ENCODE data around the gene ABRACL.

The ABRACL gene

GRCh38 chr6:139081471-139081870, 52.9 kb downstream of the ABRACL start:
- Histone ChIP-seq H3K27me3 (ENCODE audit: control insufficient read depth in 3 of 3, insufficient read depth in 3 of 3, low read depth in 1 of 3, low read length in 3 of 3) (no peaks in the 10 kb centered on the region), H2BK15ac (ENCODE audit: low read length) (no peak overlapping the region), H3K14ac (ENCODE audit: low read length) (no peak overlapping the region), H3K23ac (ENCODE audit: low read depth, low read length, poor library complexity) (no peak overlapping the region), H2BK5ac (ENCODE audit: low read length) (no peak overlapping the region), H3K27ac (replicated peaks; ENCODE audit: low read length) (no peak overlapping the region), H2AFZ (ENCODE audit: low read length) (no peak overlapping the region), H3K9me3 (replicated peaks in 1 of 2; ENCODE audit: control insufficient read depth in 2 of 2, insufficient read depth in 1 of 2, low read depth in 1 of 2, low read length in 2 of 2) (no peaks in the 10 kb centered on the region), H3K9ac (ENCODE audit: low read depth, low read length, poor library complexity) (no peak overlapping the region), H3K4me3 (ENCODE audit: low read length in 2 of 2) (no peak overlapping the region), H3K4ac (ENCODE audit: low read length) (no peak overlapping the region), H4K91ac (ENCODE audit: low read depth, low read length, poor library complexity) (no peak overlapping the region), H3K4me1 (ENCODE audit: control insufficient read depth in 2 of 2, insufficient read depth in 1 of 2, low read depth in 1 of 2, low read length in 2 of 2) (peaks cover 7 to 12% of the 10 kb centered on the region in 2 donors), H4K8ac (ENCODE audit: low read depth, low read length) (no peak overlapping the region), H3K18ac (ENCODE audit: low read length) (no peak overlapping the region), H3K4me2 (ENCODE audit: insufficient read depth, low read length, poor library complexity, severe bottlenecking) (no peak overlapping the region), H2BK120ac (ENCODE audit: low read depth, low read length) (no peak overlapping the region), H2BK12ac (ENCODE audit: low read length) (no peak overlapping the region), H3K36me3 (replicated peaks in 1 of 2; ENCODE audit: control insufficient read depth in 2 of 2, insufficient read depth in 2 of 2, low read length in 2 of 2) (no peaks in the 10 kb centered on the region), H3K79me1 (ENCODE audit: low read depth, low read length) (no peaks in the 10 kb centered on the region), H2AK5ac (ENCODE audit: low read depth, low read length) (no peak overlapping the region)
- WGBS, 2 donors (ENCODE audit: extremely low coverage in 2 of 2, insufficient read length in 2 of 2, insufficient replicate concordance in 1 of 2), result no CpG with 5 or more reads among the region's 4 CpGs
- no peak for DNase-seq (ENCODE audit: low spot score)

DNA sequence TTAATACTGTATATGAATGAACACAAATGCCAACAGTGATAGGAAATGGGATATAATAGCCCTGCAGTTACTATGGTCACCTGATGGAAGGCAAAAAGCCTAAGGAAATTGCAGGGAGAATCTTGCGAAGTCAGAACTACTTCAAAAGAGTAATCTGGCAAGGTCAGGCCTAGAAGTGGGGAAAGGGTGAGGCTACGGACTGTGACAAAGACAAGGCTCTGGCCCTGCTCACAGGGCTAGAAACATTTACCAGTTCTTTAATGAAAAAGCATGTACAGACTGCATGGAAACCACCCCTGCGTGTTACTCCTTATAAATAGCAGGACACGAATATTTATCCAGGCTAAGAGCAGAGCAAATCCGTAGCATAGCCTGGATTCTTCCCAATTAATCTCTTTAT, 53.8 kb downstream of the ABRACL start:
- H3K4me3 ChIP-seq (ENCODE audit: low read length in 2 of 2), result no peak overlapping the region
- H2BK12ac ChIP-seq (ENCODE audit: low read length), result no peak overlapping the region
- no peaks in the 10 kb centered on the region for H3K27me3 ChIP-seq (ENCODE audit: control insufficient read depth in 3 of 3, insufficient read depth in 3 of 3, low read depth in 1 of 3, low read length in 3 of 3)
- no peak overlapping the region for H4K91ac ChIP-seq (ENCODE audit: low read depth, low read length, poor library complexity)
- H3K18ac ChIP-seq (ENCODE audit: low read length), result no peak overlapping the region
- no peak for DNase-seq (ENCODE audit: low spot score)
- H3K79me1 ChIP-seq (ENCODE audit: low read depth, low read length), result no peaks in the 10 kb centered on the region
- no peak overlapping the region for H2BK120ac ChIP-seq (ENCODE audit: low read depth, low read length)
- peaks cover 7 to 12% of the 10 kb centered on the region in 2 donors for H3K4me1 ChIP-seq (ENCODE audit: control insufficient read depth in 2 of 2, insufficient read depth in 1 of 2, low read depth in 1 of 2, low read length in 2 of 2)
- peak overlapping the region; percentile 60 for H2AFZ ChIP-seq (ENCODE audit: low read length)
- no CpG with 5 or more reads among the region's 5 CpGs for WGBS, 2 donors (ENCODE audit: extremely low coverage in 2 of 2, insufficient read length in 2 of 2, insufficient replicate concordance in 1 of 2)
- H3K9ac ChIP-seq (ENCODE audit: low read depth, low read length, poor library complexity), result no peak overlapping the region
- no peak overlapping the region for H3K14ac ChIP-seq (ENCODE audit: low read length)
- no peak overlapping the region for H3K27ac ChIP-seq (replicated peaks; ENCODE audit: low read length)
- H2BK15ac ChIP-seq (ENCODE audit: low read length), result no peak overlapping the region
- H3K36me3 ChIP-seq (replicated peaks in 1 of 2; ENCODE audit: control insufficient read depth in 2 of 2, insufficient read depth in 2 of 2, low read length in 2 of 2), result no peaks in the 10 kb centered on the region
- H2AK5ac ChIP-seq (ENCODE audit: low read depth, low read length), result no peak overlapping the region
- no peak overlapping the region for H3K4ac ChIP-seq (ENCODE audit: low read length)
- no peak overlapping the region for H3K4me2 ChIP-seq (ENCODE audit: insufficient read depth, low read length, poor library complexity, severe bottlenecking)
- no peaks in the 10 kb centered on the region for H3K9me3 ChIP-seq (replicated peaks in 1 of 2; ENCODE audit: control insufficient read depth in 2 of 2, insufficient read depth in 1 of 2, low read depth in 1 of 2, low read length in 2 of 2)
- no peak overlapping the region for H3K23ac ChIP-seq (ENCODE audit: low read depth, low read length, poor library complexity)
- no peak overlapping the region for H2BK5ac ChIP-seq (ENCODE audit: low read length)
- no peak overlapping the region for H4K8ac ChIP-seq (ENCODE audit: low read depth, low read length)

DNA sequence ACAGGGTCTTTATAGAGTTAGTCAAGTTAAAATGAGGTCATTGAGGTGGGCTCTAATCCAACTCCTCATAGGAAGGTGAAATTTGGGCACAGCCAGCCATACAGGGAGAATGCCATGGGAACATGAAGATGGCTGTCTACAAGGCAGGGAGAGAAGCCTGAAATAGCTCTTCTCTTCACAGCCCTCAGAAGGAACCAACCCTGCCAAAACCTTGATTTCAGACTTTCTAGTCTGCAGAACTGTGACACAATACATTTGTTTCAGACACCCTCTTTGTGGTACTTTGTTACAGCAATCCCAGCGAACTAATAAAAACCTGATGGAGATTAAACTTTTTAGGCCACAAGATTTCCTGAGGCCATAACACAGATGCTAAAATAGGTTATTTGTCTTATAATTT, 63.3 kb downstream of the ABRACL start:
- no peak overlapping the region for H4K8ac ChIP-seq (ENCODE audit: low read depth, low read length)
- DNase-seq (ENCODE audit: low spot score), result no peak

More for the DNA sequence above, 63.3 kb downstream of the ABRACL start:
- H3K36me3 ChIP-seq (replicated peaks in 1 of 2; ENCODE audit: control insufficient read depth in 2 of 2, insufficient read depth in 2 of 2, low read length in 2 of 2), result no peaks in the 10 kb centered on the region
- no peak overlapping the region for H3K4ac ChIP-seq (ENCODE audit: low read length)
- no peak overlapping the region for H2AK5ac ChIP-seq (ENCODE audit: low read depth, low read length)
- H2BK15ac ChIP-seq (ENCODE audit: low read length), result no peak overlapping the region
- no peak overlapping the region for H3K14ac ChIP-seq (ENCODE audit: low read length)
- H3K4me2 ChIP-seq (ENCODE audit: insufficient read depth, low read length, poor library complexity, severe bottlenecking), result no peak overlapping the region
- no peak overlapping the region for H2BK5ac ChIP-seq (ENCODE audit: low read length)
- no peak overlapping the region for H4K91ac ChIP-seq (ENCODE audit: low read depth, low read length, poor library complexity)
- H2BK12ac ChIP-seq (ENCODE audit: low read length), result no peak overlapping the region
- no peak overlapping the region for H3K9ac ChIP-seq (ENCODE audit: low read depth, low read length, poor library complexity)
- no peak overlapping the region for H3K23ac ChIP-seq (ENCODE audit: low read depth, low read length, poor library complexity)
- no peak overlapping the region for H2AFZ ChIP-seq (ENCODE audit: low read length)
- no peak overlapping the region for H3K27ac ChIP-seq (replicated peaks; ENCODE audit: low read length)
- no peaks in the 10 kb centered on the region for H3K79me1 ChIP-seq (ENCODE audit: low read depth, low read length)
- H3K9me3 ChIP-seq (replicated peaks in 1 of 2; ENCODE audit: control insufficient read depth in 2 of 2, insufficient read depth in 1 of 2, low read depth in 1 of 2, low read length in 2 of 2), result no peaks in the 10 kb centered on the region
- WGBS, 2 donors (ENCODE audit: extremely low coverage in 2 of 2, insufficient read length in 2 of 2, insufficient replicate concordance in 1 of 2), result no CpG with 5 or more reads among the region's 1 CpG
- H2BK120ac ChIP-seq (ENCODE audit: low read depth, low read length), result no peak overlapping the region
- no peak overlapping the region for H3K18ac ChIP-seq (ENCODE audit: low read length)
- H3K4me1 ChIP-seq (ENCODE audit: control insufficient read depth in 2 of 2, insufficient read depth in 1 of 2, low read depth in 1 of 2, low read length in 2 of 2), result no peaks in the 10 kb centered on the region
- no peak overlapping the region for H3K4me3 ChIP-seq (ENCODE audit: low read length in 2 of 2)
- H3K27me3 ChIP-seq (ENCODE audit: control insufficient read depth in 3 of 3, insufficient read depth in 3 of 3, low read depth in 1 of 3, low read length in 3 of 3), result no peaks in the 10 kb centered on the region
